ENCODE data around the gene CASKIN1.
"Not testable (repeated sequence)": the region's sequence is repeated elsewhere in the genome, so short reads cannot be mapped to it uniquely, and the experiment has no call there.

The CASKIN1 gene

DNA sequence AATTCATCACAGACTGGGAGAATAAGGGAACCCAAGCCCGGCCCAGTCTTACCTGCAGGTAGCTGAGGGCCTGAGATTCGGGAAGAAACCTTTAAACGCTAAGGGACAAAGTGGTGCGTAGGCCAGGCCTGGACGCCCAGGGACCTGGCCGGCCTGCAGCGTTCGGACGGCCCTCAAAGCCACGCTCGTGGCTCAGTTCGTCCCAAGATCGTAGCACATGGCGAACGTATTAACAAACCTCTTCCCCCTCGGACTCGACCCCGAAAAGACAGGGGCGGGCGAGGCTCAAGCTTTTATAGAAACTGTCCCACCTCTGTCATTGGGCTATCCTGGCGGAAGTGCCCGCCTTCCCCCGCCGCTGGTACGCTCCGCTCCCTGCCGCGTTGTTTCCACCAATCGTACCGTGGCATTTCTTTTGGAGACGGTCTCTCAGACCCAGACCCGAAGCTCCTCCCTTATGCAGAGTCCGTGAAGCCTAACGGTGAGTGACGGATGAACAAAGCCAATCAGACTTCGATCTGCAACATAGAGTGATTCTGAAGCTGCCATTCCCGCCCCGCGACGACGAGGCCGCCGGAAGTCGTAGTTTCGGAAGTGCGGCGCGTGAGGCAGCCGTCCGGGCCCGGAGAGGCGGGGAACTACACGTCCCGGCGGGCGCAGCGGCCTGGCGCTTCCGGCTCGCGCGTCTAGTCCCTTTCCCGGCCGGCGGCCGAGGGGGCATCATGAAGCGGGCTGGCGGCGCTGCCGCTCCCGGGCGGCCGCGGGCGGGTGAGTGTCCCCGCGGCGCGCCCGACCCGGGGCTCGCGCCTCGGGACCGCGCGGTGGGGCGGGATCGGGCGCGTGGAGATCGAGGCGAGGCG, 41.1 kb downstream of the CASKIN1 start, which contains the start of gene TRAF7:
Gene TRAF7, plus strand, starts transcription at position 692 of the 860 bp plus-strand sequence. CDS start 8,139 bp downstream, outside the sequence.
- peak; percentile 100 for DNase-seq

DNA sequence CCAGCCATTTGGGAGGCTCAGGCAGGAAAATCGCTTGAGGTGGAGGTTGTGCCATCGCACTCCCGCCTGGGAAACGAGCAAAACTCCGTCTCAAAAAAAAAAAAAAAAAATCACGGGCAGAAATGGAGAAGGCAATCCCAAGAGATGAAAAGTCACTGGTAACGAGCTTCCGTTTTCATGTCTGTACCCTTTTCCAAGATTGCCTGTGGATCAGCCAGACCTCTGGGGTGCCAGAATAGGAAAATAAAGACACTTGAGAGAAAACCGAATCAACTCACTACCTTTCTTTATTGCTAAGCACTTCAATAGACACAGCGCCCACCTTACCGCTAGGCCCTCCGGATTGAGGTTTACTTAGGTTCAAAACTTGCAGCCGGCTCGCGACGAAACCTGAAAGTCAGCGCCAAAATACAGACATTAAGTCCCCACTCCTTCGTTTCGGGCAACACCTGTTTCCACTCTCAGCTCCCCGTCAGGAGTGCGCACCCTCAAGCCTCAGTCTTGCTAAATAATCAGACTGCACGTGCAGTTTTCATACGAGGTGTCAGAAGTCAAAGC, 41.8 kb downstream of the CASKIN1 start:
- DNase-seq: no peak

DNA sequence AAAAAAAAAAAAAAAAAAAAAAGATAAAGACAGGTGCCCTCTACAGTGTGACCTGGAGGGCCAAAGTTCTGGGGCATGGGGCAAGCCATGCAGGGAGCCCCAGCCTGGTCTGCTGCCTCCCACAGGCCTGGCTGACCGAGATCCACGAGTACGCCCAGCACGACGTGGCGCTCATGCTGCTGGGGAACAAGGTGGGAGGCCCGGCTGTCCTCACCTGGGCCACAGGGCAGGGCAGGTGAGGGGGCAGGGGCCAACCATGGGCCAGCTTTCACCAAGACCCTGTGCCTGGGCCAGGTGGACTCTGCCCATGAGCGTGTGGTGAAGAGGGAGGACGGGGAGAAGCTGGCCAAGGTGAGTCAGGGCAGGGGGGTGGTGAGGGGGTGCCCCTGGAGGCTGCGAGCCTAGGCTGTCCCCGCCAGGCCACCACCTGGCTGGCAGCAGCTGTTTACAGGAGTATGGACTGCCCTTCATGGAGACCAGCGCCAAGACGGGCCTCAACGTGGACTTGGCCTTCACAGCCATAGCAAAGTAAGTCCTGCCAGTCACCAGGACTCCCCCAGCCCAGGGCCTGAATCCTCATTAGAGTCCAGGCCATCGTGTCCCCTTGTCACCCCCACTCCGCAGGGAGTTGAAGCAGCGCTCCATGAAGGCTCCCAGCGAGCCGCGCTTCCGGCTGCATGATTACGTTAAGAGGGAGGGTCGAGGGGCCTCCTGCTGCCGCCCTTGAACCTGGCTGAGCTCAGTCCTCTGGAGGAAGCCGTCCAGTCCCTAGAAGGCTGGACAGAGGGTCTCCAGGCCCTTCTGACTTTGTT, 43.5 kb downstream of the CASKIN1 start:
- DNase-seq: no peak

DNA sequence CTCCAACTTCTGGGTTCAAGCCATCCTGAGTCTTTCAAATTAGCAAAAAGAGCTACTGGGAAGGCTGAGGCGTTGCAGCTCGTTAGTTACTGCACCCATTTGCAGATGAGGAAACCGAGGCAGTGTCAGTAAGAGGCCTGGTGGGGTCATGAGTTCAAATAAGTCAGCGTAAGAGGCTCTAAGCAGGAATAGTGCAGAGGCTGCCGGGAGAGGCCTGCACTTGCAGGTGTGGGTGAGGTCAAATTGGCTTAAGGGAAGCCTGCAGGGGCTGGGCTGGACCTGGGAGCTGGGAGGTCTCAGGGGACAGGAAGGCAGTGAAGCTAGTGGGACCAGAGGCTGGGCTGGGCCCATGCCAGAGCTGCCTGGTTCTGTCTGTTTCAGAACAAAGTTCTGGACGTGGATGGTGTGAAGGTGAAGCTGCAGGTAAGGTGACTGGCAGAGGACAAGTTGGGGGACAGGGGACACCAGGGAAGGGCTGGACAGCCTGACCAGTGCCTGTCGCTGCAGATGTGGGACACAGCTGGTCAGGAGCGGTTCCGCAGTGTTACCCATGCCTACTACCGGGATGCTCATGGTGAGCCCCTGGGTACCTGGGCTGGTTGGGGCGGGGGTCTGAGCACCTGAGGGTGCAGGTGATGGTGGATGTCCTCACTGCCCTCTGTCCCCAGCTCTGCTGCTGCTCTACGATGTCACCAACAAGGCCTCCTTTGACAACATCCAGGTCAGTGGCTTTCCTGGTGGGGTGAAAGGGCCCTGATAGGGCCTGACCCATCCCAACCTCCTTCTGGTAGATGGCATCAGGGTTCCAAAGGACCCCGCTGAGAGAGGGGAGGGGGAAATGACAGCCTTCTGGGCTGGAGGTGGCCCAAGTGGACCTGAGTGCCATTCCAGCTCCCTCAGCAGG, 45.0 kb downstream of the CASKIN1 start:
- DNase-seq: no peak

DNA sequence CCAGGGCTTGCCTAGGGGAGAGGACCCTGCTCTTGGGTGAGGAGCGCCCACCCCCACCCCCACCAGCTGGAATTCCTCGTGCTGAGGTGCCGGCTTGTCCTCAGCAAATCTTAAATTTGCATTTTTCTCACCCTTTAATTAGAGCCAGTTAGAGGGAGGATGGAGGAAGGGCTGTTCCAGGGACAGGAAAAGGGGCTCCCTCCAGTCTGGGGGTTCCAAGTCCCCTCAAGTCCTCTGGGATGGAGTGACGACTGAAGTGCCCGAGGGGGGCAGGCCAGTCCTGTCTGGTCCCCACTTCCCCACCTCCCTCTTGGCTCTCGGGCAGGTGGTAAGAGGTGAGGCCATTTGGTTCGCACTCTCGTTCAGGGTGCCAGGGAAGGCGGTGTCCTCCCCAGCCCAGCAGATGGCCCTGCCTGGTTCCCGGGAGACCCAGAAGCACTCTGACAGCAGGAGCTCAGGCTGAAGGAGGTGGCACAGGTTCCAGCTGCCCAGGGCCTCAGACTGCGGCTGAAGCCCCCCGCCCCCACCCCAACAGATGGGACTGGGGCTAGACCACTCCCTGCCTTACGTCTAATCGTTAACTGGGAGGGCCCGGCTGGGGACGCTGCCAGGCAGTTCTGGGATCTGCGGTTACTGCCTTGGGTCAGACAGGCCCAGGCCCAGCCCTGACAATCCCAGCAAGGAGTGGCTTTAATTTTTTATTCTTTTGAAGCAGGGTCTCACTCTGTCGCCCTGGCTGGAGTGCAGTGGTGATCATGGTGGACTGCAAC, 45.8 kb downstream of the CASKIN1 start:
- no peak for DNase-seq

DNA sequence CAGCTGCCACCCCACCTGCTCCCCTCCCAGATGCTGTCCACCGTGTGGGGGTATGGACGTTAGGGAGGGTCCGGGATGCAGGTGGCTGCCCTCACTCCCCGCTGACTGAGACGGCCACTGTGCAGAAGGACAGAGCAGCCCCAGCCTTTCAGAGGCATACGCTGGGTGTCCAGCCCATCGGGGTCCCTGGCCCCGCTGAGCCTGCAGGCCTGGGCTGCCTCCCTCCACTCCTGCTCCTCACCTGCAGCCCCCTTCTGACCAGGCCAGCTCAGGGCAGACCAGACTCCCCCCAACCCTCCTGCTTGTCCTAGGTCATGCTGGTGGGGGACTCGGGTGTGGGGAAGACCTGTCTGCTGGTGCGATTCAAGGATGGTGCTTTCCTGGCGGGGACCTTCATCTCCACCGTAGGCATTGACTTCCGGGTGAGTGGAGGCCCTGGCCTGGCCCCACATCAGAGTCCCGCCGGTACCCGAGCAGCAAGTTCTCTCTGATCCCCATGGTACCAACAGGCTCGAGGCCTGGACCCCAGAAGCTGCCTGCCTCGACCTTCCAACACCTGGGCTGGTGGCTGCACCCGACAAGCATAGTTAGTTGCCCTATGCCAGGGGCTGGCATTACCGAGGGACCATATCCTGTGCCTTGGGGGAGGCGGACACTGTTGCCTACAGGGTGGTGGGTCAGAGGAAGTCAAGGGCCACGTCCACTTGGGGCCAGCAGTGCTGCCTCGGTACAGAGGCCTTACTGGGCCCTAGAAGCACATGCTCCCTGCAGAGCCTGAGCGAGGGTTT, 46.6 kb downstream of the CASKIN1 start:
- no peak for DNase-seq

DNA sequence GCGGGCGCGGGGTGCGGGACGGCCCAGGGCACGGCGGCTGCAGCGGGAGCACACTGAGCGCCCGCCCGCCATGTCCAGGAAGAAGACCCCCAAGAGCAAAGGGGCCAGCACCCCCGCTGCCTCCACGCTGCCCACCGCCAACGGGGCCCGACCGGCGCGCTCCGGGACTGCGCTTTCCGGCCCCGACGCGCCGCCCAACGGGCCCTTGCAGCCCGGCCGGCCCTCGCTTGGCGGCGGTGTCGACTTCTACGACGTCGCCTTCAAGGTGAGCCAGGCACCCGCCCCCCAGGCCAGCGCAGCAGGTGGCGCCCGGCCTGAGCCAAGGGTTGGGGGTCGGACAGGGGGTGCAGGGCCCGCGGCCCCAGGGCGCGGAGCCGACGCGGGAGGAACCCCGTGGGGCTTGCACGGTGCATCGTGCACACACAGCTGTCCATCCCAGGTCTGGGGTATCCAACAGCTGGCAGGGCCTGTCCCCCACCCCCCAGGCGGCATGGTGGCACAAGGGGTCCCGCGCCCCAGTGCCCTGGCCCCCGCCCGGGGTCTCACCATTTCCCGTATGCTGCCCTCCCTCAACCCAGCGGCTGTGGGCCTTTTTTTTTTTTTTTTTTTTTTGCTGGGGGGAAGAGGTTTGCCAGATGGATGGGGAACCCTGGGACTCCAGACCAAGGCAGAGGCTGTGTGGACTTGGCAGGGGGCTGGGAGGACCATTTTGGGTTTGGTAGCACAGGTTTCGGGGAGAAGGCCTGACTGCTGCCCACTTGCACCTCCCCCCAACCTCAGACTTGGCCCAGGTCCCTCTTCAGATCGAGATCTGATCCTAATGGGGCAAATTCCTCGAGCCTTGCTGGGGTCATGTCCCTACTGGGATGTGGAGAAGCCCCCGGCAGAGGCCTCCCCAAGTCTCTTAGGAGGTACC, 47.4 kb downstream of the CASKIN1 start:
- no peak for DNase-seq

DNA sequence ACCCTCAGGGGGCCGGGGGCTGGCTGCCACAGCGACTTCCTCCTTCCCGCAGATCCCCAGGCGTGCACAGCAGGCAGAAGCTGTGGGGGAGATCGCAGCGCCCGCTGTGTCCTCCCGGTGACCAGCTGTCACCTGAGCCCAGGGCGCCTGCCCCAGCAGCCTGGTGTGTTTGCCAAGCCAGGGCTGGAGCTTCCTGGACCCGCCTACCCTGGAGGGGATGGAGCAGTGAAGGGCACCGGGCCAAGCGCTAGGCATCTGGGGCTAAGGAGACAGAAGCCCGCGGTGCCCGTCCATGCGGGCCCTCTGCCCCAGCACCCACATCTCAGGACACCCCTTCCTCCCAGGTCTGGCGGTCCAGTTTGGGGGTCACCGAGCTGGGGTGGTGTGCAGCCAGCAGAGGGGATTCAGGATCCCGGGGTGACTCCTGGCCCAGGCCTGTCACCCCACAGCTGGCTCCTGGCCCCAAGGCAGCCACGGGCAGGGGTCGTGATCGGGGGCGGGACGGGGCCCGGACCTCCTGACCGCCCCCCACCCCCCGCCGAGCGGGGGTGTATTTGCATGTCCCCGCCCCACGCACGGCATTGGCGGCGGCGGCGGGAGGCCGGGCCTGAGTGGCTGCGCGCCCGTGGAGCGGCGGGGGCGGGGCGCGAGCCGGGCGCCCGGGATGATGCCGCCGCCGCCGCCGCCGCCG, 48.3 kb downstream of the CASKIN1 start, which contains the start of gene RAB26:
Gene RAB26, plus strand, starts transcription at position 645 of the 691 bp plus-strand sequence. CDS start 159 bp downstream, outside the sequence.
- DNase-seq: peak; percentile 29 to 62

DNA sequence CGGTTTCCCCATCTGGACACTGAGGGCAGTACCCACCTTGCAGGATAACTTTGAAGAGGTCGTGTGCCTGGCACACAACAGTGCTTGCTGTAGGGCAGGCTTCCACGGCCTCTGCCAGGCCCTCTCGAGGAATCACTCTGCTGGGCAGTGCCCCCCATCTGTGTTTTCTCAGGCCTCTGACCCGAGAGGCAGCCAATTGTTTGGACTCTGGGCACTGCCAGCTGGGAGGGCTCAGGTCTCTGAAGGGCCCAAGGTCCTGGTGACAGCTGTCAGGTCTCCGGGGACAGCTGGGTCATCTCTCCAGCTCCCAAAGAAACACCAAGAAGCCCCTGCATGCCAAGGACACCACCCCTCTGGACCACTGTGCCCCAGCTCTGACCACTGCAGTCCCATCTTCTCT, 49.0 kb downstream of the CASKIN1 start:
- no peak for DNase-seq

DNA sequence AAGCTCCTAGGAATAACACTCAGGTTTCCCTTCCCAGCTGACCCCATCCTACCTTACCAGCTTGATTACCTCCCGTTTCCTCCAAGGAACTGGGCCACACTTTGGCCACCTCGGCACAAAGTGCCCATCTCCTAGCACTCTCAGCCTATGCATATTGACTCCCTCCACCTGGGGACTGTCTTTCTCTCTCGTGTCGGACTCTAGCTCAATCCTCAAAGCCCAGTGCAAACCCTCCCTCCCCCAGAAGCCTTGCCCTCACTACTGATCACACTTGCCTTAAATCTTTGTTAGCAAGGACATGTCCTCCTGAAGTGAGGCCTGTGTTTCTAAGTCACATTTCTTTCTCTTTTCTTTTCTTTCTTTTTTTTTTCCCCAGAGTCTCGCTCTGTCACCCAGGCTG, 50.6 kb downstream of the CASKIN1 start:
- DNase-seq: no peak

DNA sequence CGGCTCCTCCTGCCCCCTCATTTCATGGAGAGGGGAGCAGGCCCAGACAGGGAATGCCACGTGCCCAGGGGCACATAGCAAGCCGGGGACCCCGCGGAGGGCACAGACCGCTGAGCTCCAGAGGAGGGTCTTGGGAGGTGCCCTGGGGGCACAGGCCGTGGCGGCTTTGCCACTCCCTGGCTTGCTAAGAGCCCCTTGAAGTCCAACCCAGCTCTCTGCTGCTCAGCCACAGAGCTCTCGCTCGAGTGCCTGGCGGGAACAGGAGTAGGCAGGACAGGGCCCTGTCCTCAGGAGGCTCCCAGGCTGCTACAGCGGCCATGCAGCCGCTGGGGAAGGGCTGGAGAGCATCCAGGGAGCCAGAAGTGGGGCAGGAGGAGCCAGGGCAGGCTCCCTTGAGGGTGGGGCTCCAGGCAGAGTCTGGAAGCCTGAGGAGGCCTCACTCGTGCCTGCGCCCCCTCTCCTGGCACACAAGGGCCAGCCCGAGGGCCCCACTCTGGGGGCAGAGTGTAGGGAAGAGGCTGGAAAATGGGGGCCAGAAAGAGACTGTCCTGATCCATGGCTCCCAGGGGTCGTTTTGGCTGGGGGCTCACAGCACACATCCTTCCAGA, 52.4 kb downstream of the CASKIN1 start:
- no peak for DNase-seq

DNA sequence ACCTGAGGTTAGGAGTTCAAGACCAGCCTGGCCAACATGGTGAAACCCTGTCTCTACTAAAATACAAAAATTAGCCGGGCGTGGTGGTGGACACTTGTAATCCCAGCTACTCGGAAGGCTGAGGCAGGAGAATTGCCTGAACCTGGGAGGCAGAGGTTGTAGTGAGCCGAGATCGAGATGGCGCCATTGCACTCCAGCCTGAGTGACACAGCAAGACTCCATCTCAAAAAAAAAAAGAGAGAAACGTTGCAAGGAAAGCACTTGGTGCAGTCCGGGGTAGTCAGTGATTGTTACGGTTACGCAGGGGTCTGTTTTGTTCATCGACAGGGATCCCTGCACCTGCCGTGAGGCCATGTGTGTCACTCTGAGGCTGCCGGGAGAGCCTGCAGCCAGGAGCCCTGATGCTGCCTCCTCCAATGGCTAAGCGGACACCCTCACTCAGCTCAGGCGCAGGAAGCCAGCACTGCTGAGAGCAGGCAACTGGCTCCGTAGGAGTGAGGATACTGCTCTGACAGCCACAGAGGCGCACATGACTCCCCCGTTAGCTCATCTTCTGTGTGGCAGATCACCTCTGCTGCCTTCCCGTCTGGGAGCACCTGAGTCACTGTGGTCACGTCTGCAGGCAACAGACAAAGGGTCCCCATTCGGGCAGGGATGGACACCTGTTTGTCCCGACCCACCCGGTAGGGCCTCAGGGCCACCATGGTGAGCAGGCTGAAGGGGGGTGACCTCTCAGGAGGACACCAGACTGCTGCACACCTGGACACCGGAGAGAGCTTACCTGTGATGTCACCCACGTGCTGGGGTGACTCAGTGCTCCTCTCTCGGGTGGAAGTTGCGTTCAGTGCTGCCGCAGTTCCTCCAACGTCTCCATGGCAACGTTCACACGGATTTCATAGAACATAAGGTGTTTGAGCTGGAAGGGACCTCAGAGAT, 53.2 kb downstream of the CASKIN1 start:
- DNase-seq: peak in 1 of 2 donors; percentile 39

DNA sequence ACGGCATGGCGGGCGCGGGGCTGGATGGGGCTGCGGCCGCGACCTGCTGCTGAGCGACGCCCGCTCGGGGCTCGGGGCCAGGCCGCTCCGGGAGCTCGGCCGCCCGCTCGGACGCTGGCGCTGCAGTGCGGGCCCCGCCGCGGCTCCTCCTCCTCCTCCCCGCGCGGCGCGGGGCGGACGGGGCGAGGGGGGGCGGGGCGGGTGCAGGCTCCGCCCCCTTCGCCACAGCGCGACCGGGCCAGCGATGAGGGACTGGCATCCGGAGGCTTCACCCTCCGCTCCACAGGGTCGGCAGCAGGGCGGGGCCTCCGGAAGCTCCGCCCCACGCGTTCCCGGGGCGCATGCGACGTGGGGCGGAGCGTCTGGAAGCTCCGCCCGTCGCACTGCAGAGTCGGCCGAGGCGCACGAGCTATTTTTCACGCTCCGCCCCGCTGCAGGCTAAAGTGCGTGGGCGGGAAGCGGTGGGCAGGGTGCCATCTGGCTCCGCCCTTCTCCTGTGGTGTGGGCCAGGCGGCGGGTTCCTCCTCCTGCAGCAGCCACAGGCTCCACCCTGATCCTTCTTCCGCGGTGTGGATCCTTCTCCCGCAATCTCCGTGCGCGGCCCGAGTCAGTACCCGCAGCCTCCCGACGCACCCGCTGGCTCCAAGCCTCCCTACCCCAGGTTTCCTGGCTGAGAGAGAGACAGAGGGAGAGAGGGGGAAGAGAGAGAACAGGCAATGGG, 60.5 kb downstream of the CASKIN1 start, which contains the start of gene PKD1:
Gene PKD1, minus strand, starts transcription at position 129 of the 721 bp plus-strand sequence. CDS start 209 bp downstream, outside the sequence.
- peak; percentile 53 to 81 for DNase-seq

DNA sequence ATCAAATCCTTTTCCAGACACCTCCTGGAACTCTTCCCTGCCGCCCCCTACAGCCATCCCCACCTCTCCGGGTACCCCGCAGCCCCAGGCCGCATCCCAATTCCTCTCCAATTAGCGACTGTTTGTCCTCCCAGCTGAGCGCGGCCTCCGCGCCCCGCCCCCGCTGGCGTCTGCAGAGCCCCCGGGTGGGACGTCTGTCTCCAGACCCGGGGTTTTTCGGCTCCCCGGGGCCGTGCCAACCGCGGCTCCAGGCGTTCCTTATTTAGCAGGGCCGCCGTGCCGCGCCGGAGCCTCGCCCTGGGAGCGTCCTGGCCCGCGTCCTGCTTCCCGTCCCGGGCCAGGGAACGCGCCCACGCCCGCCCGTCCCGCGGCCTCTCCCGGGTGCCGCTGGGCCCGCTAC, 61.3 kb downstream of the CASKIN1 start:
- not testable (repeated sequence) for DNase-seq

DNA sequence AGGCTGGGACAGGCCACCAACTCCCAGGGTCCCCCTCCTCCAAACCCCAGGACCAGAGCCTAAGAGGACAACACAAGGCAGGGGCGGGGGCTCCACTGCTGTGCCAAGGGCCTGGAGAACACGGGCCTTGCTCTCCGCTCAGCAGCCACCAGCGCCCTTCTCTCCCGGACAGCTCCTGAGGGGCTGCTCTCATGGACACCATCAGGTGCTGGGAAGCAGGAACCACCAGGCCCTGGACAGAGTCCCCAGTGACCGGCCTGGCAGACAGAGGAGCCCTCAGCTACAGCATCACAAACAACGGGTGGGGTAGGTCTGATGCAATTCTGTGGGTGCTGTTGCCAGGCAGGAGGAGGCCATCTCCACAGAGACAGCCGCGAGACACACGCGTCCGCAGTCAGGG, 62.6 kb downstream of the CASKIN1 start:
- not testable (repeated sequence) for DNase-seq

DNA sequence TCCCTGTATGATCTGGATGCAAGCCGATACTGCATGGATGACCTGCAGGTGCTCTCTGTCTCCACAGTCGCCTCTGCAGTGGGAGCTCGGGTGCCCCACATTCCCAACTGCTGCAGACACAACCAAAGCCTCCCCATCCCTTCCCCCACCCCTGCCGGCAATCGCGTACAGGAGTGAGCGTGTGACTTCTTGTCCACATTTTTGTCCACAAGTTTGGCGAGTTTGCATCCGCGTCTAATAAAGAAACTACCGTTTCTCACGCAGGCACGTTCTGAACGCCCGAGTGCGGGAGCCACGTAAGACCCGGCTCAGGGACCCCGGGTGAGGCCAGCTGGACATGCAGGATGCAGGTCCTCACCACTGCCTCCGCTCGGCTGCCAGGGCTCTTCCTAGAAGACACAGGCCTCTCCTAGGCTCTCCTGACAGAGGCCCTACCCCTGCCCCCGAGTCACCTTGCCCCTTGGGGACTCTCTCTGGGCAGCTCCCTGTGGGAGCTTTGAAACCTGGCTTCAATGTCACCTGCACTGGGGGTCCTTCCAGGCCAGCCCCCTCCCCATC, 66.4 kb downstream of the CASKIN1 start:
- not testable (repeated sequence) for DNase-seq
